MM.1S (cell line): ENCODE results near the gene KLHL14.
"Not testable (repeated sequence)": the region's sequence is repeated elsewhere in the genome, so short reads cannot be mapped to it uniquely, and the experiment has no call there.

Experiments used
- CTCF ChIP-seq: fragments of 300-600 bp; sonication (generic); IDR thresholded peaks from 2 replicates; pipeline ENCODE4 v1.5.1; 2016; ENCODE audit warnings: antibody characterized with exemption, low read length, mixed read lengths
- EZH2 ChIP-seq: fragments of 300-600 bp; sonication (generic); optimal IDR thresholded peaks from 2 replicates; pipeline ENCODE3; 2017; ENCODE audit warnings: low read depth, mild to moderate bottlenecking, antibody characterized with exemption, low read length, mixed read lengths
- EZH2phosphoT487 ChIP-seq: fragments of 300-600 bp; sonication (generic); IDR thresholded peaks from 2 replicates; pipeline ENCODE4 v1.6.1; 2018; ENCODE audit warnings: antibody characterized with exemption, low read length

GRCh38 chr18:32794667-32795066 is 21.8 kb upstream of the KLHL14 start:
- TF ChIP-seq CTCF, EZH2phosphoT487, EZH2: not testable (repeated sequence)
